Left lung (tissue), 10 donors: ENCODE data around the gene SLC33A1. TPM values are rescaled to one million over a fixed set of nuclear protein-coding genes. Genes with fewer than 3 reads are reported as not detected.

Experiments
- ATAC-seq: fragments of 200-7000 bp; cut with Tn5 transposase; one replicate; pipeline ENCODE4 v1.9.1; 2020; ENCODE audit warnings: moderate library complexity
- DNase-seq, 4 donors: peaks; one replicate each; pipeline ENCODE4 v3.0.0-alpha.2; 2013 to 2020
- H3K27ac ChIP-seq, 2 donors: fragments of 200-600 bp; sonication (generic) in 1 of 2; one replicate each; pipeline versions ENCODE4 v1.5.0 to v1.8.0; 2020 to 2021
- H3K27me3 ChIP-seq, 2 donors: fragments of 200-600 bp; sonication (generic) in 1 of 2; one replicate each; pipeline versions ENCODE4 v1.5.0 to v1.8.0; 2020 to 2021
- H3K36me3 ChIP-seq, 2 donors: fragments of 200-600 bp; sonication (generic) in 1 of 2; one replicate each; pipeline versions ENCODE4 v1.5.0 to v1.8.0; 2020 to 2021
- H3K4me1 ChIP-seq, 2 donors: fragments of 200-600 bp; one replicate each; pipeline ENCODE4 v1.8.0; 2021
- H3K4me3 ChIP-seq, 2 donors: fragments of 200-600 bp; sonication (generic) in 1 of 2; one replicate each; pipeline versions ENCODE4 v1.5.0 to v1.8.0; 2020 to 2021; ENCODE audit warnings: mild to moderate bottlenecking in 1 of 2
- H3K9me3 ChIP-seq, 2 donors: fragments of 200-600 bp; sonication (generic) in 1 of 2; one replicate each; pipeline versions ENCODE4 v1.5.0 to v1.8.0; 2020 to 2021
- intact Hi-C, 2 donors: fragments of 100-400 bp; cut with DNase I; formaldehyde crosslinking; loops; one replicate each; pipeline versions ENCODE4 v1.11.2 to v1.14.2; 2022
- polyA plus RNA-seq, 6 donors: library from polyadenylated mRNA; unstranded; fragments of 120-200 nt; gene quantifications; one replicate each; pipeline ENCODE4 v1.2.1, GENCODE V29; 2013; ENCODE audit not compliant: insufficient read length in 6 of 6
- total RNA-seq, 2 donors: library from RNA; stranded (reverse); fragmentation: NEBNext Ultra II Directional; extraction: Animal tissue kit (Norgen Biotek cat#: 25700); gene quantifications; one replicate each; pipeline ENCODE4 v1.2.1, GENCODE V29; 2021
- TF ChIP-seq, protein P1 (sequence below), 2 donors: fragments of 200-600 bp; sonication (generic) in 1 of 2; IDR thresholded peaks; one replicate each; pipeline versions ENCODE4 v1.5.0 to v1.8.0; 2021; ENCODE audit warnings: antibody characterized with exemption in 2 of 2
- donor health status: DM: no; HTN: yes; CAD: no.
- donor health status: DM: no; HTN: no; CAD: no.

The SLC33A1 gene
- total and polyA plus RNA-seq, 8 donors: 29.0 to 48.9 (median 36.1) TPM

DNA sequence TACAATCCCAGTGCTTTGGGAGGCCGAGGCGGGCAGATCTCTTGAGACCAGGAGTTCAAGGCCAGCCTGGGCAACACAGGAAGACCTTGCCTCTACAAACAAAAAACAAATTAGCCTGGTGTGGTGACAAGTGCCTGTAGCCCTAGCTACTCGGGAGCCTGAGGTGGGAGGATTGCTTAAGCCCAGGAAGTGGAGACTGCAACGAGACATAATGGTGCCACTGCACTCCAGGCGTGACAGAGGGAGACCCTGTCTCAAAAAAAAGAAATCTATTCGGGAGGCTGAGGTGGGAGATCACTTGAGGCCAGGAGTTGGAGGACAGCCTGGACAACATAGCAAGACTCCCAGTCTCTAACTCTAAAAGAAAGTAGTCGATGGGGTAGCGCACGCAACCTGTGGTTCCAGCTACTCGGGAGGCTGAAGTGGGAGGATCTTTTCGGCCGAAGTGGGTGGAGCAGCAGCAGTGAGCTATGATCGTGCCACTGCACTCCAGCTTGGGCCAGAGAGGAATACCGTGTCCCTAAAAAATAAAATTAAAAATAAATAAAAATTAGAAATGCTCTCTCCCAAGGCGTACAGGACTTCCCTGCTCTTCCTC lies 48.9 kb downstream of the SLC33A1 start:
- H3K4me3 ChIP-seq: peak overlapping the region; percentile 58 to 61
- DNase-seq (no peak), ATAC-seq (peak; percentile 84)
- H3K36me3 ChIP-seq: no peaks in the 10 kb centered on the region
- no peaks in the 10 kb centered on the region for H3K27me3 ChIP-seq
- H3K9me3 ChIP-seq: no peaks in the 10 kb centered on the region
- TF ChIP-seq, protein P1, sequence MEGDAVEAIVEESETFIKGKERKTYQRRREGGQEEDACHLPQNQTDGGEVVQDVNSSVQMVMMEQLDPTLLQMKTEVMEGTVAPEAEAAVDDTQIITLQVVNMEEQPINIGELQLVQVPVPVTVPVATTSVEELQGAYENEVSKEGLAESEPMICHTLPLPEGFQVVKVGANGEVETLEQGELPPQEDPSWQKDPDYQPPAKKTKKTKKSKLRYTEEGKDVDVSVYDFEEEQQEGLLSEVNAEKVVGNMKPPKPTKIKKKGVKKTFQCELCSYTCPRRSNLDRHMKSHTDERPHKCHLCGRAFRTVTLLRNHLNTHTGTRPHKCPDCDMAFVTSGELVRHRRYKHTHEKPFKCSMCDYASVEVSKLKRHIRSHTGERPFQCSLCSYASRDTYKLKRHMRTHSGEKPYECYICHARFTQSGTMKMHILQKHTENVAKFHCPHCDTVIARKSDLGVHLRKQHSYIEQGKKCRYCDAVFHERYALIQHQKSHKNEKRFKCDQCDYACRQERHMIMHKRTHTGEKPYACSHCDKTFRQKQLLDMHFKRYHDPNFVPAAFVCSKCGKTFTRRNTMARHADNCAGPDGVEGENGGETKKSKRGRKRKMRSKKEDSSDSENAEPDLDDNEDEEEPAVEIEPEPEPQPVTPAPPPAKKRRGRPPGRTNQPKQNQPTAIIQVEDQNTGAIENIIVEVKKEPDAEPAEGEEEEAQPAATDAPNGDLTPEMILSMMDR (IDR thresholded peaks at IDR 0.05): no peak
- peak overlapping the region in 1 of 2 donors; percentile 81 for H3K27ac ChIP-seq
- peaks cover 0 to 6% of the 10 kb centered on the region in 2 donors for H3K4me1 ChIP-seq
- intact Hi-C loops: no loop called here

DNA sequence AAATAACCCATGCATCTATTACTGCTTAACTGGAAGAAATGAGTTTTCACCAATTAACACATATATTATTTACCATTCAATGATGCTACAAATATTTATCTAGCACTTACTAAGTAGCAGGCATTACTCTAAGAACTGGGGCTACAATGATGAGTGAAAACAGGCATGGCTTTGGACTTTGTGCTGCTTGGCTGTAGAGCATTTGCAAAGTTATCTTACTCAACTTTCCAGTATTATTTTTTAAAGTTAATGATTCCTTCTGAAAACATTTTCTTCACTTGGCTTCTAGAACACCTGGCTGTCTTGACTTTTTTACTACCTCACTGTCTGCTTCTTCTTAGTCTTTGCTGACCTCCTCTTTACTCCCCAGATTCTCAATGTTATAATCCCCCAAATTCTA lies 49.9 kb downstream of the SLC33A1 start:
- TF ChIP-seq, protein P1 (IDR thresholded peaks at IDR 0.05): no peak
- no peak for DNase-seq
- no peaks in the 10 kb centered on the region for H3K9me3 ChIP-seq
- no peak overlapping the region for H3K27ac ChIP-seq
- H3K27me3 ChIP-seq: no peaks in the 10 kb centered on the region
- no peak for ATAC-seq
- intact Hi-C loops: no loop called here
- H3K4me3 ChIP-seq: no peak overlapping the region
- peaks cover 0 to 3% of the 10 kb centered on the region in 2 donors for H3K36me3 ChIP-seq
- peaks cover 0 to 6% of the 10 kb centered on the region in 2 donors for H3K4me1 ChIP-seq

GRCh38 chr3:155792532-155792931 lies 61.7 kb downstream of the SLC33A1 start:
- no peak for DNase-seq
- no peaks in the 10 kb centered on the region for H3K9me3 ChIP-seq
- no peak overlapping the region for H3K27ac ChIP-seq
- ATAC-seq: no peak
- H3K4me1 ChIP-seq: no peaks in the 10 kb centered on the region
- intact Hi-C loops: no loop called here
- H3K4me3 ChIP-seq: no peak overlapping the region
- TF ChIP-seq, protein P1 (IDR thresholded peaks at IDR 0.05): no peak
- no peaks in the 10 kb centered on the region for H3K27me3 ChIP-seq
- H3K36me3 ChIP-seq: peaks cover 0 to 13% of the 10 kb centered on the region in 2 donors

GRCh38 chr3:155791190-155791589 lies 63.0 kb downstream of the SLC33A1 start:
- Histone ChIP-seq H3K4me3 (no peak overlapping the region), H3K36me3 (peaks cover 0 to 13% of the 10 kb centered on the region in 2 donors), H3K27me3 (no peaks in the 10 kb centered on the region), H3K9me3 (no peaks in the 10 kb centered on the region), H3K4me1 (no peaks in the 10 kb centered on the region), H3K27ac (peak overlapping the region in 1 of 2 donors; percentile 20)
- TF ChIP-seq, protein P1 (IDR thresholded peaks at IDR 0.05): no peak
- intact Hi-C loops: no loop called here
- ATAC-seq (no peak), DNase-seq (no peak)

DNA sequence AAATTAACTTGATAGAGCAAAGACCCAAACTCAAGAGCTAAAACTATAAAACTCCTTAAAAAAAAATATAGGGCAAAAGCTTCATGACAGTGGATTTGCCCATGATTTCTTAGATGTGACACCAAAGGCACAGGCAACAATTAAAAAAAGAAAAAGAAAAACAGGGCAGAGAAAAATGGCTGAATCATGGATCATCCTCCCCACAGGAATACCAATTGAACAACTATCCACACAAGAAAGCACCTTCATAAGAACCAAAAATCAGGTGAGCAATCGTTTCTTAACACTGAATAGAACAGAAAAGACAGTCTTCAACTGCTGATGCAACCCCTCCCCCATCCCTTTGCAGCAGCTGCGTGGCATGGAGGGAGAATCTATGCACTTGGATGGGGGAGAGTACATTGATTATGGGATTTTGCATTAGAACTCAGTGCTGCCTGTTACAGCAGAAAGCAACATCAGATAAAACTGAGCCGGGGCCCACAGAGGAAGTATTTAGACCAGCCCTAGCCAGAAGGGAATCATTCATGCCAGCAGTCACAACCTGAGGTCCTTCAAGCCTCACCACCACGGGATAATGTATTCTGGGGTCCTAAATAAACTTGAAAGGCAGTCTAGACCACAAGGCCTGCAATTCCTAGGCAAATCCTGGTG lies 63.8 kb downstream of the SLC33A1 start:
- no peaks in the 10 kb centered on the region for H3K27me3 ChIP-seq
- ATAC-seq (no peak), DNase-seq (no peak)
- TF ChIP-seq, protein P1 (IDR thresholded peaks at IDR 0.05): no peak
- no peak overlapping the region for H3K4me3 ChIP-seq
- intact Hi-C loops: no loop called here
- H3K27ac ChIP-seq: peak overlapping the region in 1 of 2 donors; percentile 20
- H3K36me3 ChIP-seq: peaks cover 0 to 13% of the 10 kb centered on the region in 2 donors
- H3K4me1 ChIP-seq: no peaks in the 10 kb centered on the region
- no peaks in the 10 kb centered on the region for H3K9me3 ChIP-seq
